ENCODE data around the gene KIF18B. TPM values are rescaled to one million over a fixed set of nuclear protein-coding genes. Genes with fewer than 3 reads are reported as not detected.

KIF18B gene
- total RNA-seq, 2 experiments from 2014 or later, result 0.05 to 0.08 TPM

GRCh38 chr17:44930667-44931066, 16.9 kb downstream of the KIF18B start:
- H3K27me3 ChIP-seq (ENCODE audit: control insufficient read depth in 1 of 2, insufficient read depth in 2 of 2, low read length in 2 of 2), result no peaks in the 10 kb centered on the region
- H3K9me3 Mint-ChIP-seq, result no peaks in the 10 kb centered on the region
- H3K9me3 ChIP-seq (ENCODE audit: control insufficient read depth in 1 of 2, insufficient read depth in 1 of 2, low read length in 2 of 2), result no peaks in the 10 kb centered on the region
- no peak overlapping the region for H3K4me3 ChIP-seq (ENCODE audit: low read length)
- H3K4me1 Mint-ChIP-seq (ENCODE audit: low read depth), result no peaks in the 10 kb centered on the region
- ATAC-seq (ENCODE audit: poor library complexity), result no peak
- H3K36me3 ChIP-seq (ENCODE audit: insufficient read depth, low read length), result no peaks in the 10 kb centered on the region
- no peaks in the 10 kb centered on the region for H3K27me3 Mint-ChIP-seq
- H3K27ac Mint-ChIP-seq, result no peak overlapping the region
- H3K4me3 Mint-ChIP-seq, result no peak overlapping the region
- intact Hi-C loops (cut with DNase I, micrococcal nuclease), result no loop called here
- no peak for TF ChIP-seq CTCF (IDR thresholded peaks at IDR 0.05)
- ChIA-PET CTCF (no interaction called here), POLR2A (no interaction called here)
- no peaks in the 10 kb centered on the region for H3K36me3 Mint-ChIP-seq (ENCODE audit: low read depth)
- no peaks in the 10 kb centered on the region for H3K4me1 ChIP-seq (ENCODE audit: insufficient read depth, low read length)
- no peak overlapping the region for H3K27ac ChIP-seq (ENCODE audit: low read depth in 1 of 2, low read length in 2 of 2)
- DNase-seq, result no peak

GRCh38 chr17:44928950-44929720, 18.4 kb downstream of the KIF18B start:
- Mint-ChIP-seq H3K36me3 (ENCODE audit: low read depth) (no peaks in the 10 kb centered on the region), H3K27me3 (no peaks in the 10 kb centered on the region), H3K4me3 (no peak overlapping the region), H3K27ac (no peak overlapping the region), H3K4me1 (ENCODE audit: low read depth) (no peaks in the 10 kb centered on the region), H3K9me3 (no peaks in the 10 kb centered on the region)
- intact Hi-C loops (cut with DNase I, micrococcal nuclease), result loop anchor here in 1 of 2 experiments (10.0 kb wide), 1 partner anchor 266 kb away; no protein-coding TSS in a partner anchor
- no peak for ATAC-seq (ENCODE audit: poor library complexity)
- POLR2A ChIA-PET, result no interaction called here
- Histone ChIP-seq H3K9me3 (ENCODE audit: control insufficient read depth in 1 of 2, insufficient read depth in 1 of 2, low read length in 2 of 2) (no peaks in the 10 kb centered on the region), H3K27ac (ENCODE audit: low read depth in 1 of 2, low read length in 2 of 2) (no peak overlapping the region), H3K36me3 (ENCODE audit: insufficient read depth, low read length) (no peaks in the 10 kb centered on the region), H3K4me3 (ENCODE audit: low read length) (no peak overlapping the region), H3K4me1 (ENCODE audit: insufficient read depth, low read length) (no peaks in the 10 kb centered on the region), H3K27me3 (ENCODE audit: control insufficient read depth in 1 of 2, insufficient read depth in 2 of 2, low read length in 2 of 2) (no peaks in the 10 kb centered on the region)
- no peak for DNase-seq
- TF ChIP-seq CTCF (IDR thresholded peaks at IDR 0.05), result no peak
- CTCF ChIA-PET, result no interaction called here

- H3K36me3 Mint-ChIP-seq (ENCODE audit: low read depth), result no peaks in the 10 kb centered on the region
- H3K27ac Mint-ChIP-seq, result no peak overlapping the region
- no peaks in the 10 kb centered on the region for H3K4me1 Mint-ChIP-seq (ENCODE audit: low read depth)
- H3K27me3 ChIP-seq (ENCODE audit: control insufficient read depth in 1 of 2, insufficient read depth in 2 of 2, low read length in 2 of 2), result no peaks in the 10 kb centered on the region
- TF ChIP-seq CTCF (IDR thresholded peaks at IDR 0.05), result no peak
- H3K9me3 Mint-ChIP-seq, result no peaks in the 10 kb centered on the region
- H3K4me3 ChIP-seq (ENCODE audit: low read length), result no peak overlapping the region
- no peaks in the 10 kb centered on the region for H3K36me3 ChIP-seq (ENCODE audit: insufficient read depth, low read length)
- H3K4me3 Mint-ChIP-seq, result no peak overlapping the region
- no peaks in the 10 kb centered on the region for H3K4me1 ChIP-seq (ENCODE audit: insufficient read depth, low read length)
- no peaks in the 10 kb centered on the region for H3K27me3 Mint-ChIP-seq
- intact Hi-C loops (cut with DNase I, micrococcal nuclease), result loop anchor here in 1 of 2 experiments (10.0 kb wide), 1 partner anchor 267 kb away; no protein-coding TSS in a partner anchor
- ATAC-seq (ENCODE audit: poor library complexity) (no peak), DNase-seq (no peak)
- CTCF ChIA-PET, result no interaction called here
- no peaks in the 10 kb centered on the region for H3K9me3 ChIP-seq (ENCODE audit: control insufficient read depth in 1 of 2, insufficient read depth in 1 of 2, low read length in 2 of 2)
- H3K27ac ChIP-seq (ENCODE audit: low read depth in 1 of 2, low read length in 2 of 2), result no peak overlapping the region
- POLR2A ChIA-PET, result no interaction called here
Measured at GRCh38 chr17:44928136-44928535, 19.4 kb downstream of the KIF18B start.
